GM18909 (cell line): ENCODE results near the gene CORO2B.

ENCODE experiments used
- ATAC-seq: cut with Tn5 transposase; IDR thresholded peaks from one replicate; pipeline ENCODE4 v1.9.1; 2021; ENCODE audit warnings: mild to moderate bottlenecking; ENCODE audit not compliant: unreplicated experiment, poor library complexity

CORO2B gene

GRCh38 chr15:68711406-68711805, 132.6 kb downstream of the CORO2B start:
- ATAC-seq = no peak

DNA sequence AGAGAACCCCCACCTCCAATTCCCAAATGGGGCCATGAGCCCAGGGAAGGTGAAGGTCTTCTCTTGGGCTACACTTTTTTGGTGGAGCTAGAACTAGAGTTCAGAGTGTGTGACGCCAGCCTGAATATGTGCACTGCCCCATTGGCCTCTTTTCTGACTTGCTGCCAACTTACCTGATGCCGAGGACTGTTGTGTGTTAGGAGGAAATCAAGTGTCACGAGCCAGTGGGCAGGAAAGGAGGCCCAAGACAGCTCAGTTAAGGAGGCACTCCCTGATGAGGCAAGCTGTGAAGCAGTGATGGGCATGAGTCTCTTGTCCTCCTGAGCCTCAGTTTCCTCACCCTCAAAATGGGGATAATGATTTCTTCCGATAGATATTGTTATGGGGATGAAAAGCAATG, 134.1 kb downstream of the CORO2B start:
- ATAC-seq = no peak

GRCh38 chr15:68713874-68714273, 135.1 kb downstream of the CORO2B start:
- ATAC-seq = no peak

DNA sequence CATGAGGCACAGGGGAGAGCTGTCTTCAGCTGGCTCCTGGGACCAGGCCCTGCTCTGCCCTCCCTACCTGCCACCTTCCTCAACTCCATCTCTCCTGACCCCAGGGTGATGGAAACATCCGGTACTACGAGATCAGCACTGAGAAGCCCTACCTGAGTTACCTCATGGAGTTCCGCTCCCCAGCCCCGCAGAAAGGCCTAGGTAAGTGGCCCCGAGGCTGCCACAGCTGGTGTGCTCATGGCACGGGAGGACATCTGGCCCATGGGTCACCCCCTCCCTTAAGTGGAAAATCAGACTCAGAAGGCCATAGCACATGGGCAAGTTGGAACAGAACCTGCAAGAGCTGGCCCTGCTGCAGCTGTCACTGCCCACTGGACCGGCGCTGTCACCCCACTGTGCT, 136.3 kb downstream of the CORO2B start:
- ATAC-seq = no peak

GRCh38 chr15:68717951-68718350, 139.2 kb downstream of the CORO2B start:
- ATAC-seq = no peak

DNA sequence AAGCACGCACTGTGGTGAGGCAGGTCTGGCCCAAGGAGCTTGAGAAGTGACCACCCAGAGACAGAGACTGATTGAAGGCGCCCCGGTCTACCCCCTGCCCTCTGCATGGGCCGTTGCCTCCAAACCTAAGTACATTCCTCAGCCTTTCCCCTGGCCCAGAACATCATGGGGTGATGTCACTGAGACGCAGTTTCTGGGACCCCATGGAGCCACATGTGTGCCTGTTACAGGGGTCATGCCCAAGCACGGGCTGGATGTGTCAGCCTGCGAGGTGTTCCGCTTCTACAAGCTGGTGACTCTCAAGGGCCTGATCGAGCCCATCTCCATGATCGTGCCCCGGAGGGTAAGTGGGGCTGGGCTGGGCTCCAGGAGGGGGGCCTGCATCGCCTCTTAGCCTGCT, 139.7 kb downstream of the CORO2B start:
- no peak for ATAC-seq

DNA sequence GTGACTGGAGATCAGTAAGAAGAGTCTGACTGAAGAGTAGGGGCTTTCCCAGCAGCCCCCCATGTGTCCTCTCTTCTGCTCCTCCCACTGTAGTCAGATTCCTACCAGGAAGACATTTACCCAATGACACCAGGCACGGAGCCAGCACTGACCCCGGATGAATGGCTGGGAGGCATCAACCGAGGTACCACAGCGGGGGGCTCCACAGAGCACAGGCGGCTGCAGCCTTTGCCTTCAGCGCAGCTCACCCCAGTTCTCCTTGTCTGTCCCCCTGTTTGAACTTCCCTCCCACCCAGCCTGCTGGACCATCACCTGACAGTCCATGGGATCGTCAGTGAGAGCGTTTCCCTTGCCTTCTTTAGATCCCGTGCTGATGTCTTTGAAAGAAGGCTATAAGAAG, 140.3 kb downstream of the CORO2B start:
- no peak for ATAC-seq

- no peak for ATAC-seq
These were observed 140.9 kb downstream of the CORO2B start for GRCh38 chr15:68719672-68720071.

GRCh38 chr15:68721886-68722285, 143.1 kb downstream of the CORO2B start:
- no peak for ATAC-seq

DNA sequence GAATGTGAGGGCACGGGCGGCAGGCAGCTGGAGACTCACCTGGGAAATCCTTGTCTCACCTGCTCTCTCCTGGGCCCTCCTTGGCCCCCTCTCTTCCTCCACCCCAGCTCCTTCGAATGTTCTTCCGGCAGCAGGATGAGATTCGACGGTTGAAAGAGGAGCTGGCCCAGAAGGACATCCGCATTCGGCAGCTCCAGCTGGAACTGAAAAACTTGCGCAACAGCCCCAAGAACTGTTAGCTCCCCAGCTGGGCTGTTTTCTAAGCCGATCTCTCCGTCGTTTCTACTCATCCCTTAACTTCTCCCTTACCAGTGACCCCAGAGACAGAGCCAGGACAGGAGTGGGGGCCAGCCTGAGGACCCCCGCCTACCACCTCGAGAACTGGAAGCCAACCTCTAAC, 146.9 kb downstream of the CORO2B start:
- no peak for ATAC-seq

- ATAC-seq = no peak
These were observed 147.5 kb downstream of the CORO2B start for GRCh38 chr15:68726246-68726645.

DNA sequence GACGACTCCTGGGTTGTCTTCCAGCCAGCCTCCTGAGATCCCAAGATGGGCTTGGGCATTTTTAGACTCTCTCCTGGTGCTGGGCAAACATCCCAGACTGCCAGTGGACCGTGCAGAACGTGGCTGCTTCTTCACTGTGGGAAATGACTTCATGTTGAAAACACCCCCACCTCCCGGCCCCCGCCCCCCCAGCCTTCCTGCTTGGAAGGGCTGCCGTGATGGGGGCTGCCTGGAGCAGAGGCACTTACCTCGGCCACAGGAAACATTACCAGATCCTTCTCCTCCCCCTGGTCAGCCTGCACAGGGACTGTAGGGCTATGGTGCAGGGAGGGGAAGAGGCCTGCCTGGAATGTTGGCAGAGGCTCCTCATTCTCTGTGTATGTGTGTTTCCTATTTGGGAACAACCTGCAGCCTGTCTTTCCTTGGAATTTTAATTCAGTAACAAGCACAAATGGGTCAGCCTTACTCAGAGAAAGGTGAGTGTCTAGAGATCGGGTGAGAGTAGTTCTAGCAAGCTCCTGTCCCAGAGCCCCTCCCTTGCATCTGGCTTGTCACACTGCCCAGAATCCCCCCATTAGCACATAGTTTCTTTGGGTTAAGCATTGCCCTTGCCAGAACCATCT, 151.1 kb downstream of the CORO2B start:
- no peak for ATAC-seq

- no peak for ATAC-seq
These were observed 151.7 kb downstream of the CORO2B start for GRCh38 chr15:68730471-68730919.

DNA sequence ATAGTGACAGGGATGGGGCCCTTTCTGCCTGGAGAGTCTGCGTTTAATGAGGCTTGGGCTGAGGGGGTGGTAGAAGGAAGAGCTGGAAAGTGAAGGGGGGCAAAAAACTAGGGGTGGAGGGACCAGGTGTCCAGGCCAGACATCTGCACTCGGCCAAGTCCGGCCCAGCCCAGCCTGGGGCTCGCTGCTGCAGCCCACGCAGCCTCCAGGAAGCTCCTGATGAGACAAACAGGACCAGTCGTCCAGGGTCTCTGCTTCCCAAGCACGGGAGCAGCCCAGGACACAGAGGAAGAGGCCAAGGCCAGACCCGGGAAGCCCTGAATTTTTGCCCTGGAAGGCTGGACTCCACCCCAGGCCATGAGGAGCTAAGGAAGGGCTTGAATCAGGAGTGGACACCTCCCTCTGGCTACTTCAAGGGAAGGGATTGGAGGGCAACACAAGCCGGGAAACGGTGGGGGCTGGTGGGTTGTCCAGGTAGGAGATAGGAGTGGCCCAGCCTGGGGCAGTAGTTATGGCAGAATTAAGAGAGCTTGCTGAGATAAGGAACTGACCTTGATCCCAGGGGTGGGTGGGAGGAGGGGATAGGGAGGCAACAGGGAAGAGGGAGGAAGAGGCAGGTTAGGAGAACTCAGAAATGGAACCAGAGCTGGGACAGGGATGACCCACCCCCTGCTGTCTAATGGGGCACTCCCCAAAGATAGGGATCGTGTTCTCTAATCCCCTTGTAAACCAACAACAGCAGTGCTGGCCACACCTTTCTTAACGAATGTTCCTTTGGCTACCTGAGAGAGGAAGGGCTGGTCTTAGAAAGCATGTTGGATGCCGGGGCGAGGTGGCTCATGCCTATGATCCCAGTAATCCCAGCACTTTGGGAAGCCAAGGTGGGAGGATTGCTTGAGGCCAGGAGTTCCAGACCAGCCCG, 152.4 kb downstream of the CORO2B start:
- ATAC-seq = no peak

- ATAC-seq = no peak
These were observed 153.7 kb downstream of the CORO2B start for GRCh38 chr15:68732451-68732850.

DNA sequence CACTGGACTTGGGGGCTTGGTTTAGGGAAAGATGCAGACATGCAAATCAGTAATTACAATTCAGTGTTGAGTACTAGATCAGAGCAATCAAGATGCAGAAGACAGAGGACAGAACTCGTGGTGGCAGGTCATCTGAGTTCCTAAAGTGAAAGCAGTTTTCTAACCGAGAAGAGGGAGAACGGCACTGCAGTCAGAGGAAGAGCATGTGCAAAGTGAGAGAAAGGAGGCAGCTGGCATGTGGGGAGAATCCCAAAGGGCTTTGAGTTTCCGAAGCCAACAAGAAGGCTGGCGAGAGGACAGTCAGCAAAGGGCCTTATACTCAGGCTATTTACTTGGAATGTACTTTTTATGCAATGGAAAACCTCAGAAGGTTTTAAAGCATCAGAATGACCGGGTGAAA, 154.9 kb downstream of the CORO2B start:
- ATAC-seq = no peak

GRCh38 chr15:68734352-68734751, 155.6 kb downstream of the CORO2B start:
- no peak for ATAC-seq

DNA sequence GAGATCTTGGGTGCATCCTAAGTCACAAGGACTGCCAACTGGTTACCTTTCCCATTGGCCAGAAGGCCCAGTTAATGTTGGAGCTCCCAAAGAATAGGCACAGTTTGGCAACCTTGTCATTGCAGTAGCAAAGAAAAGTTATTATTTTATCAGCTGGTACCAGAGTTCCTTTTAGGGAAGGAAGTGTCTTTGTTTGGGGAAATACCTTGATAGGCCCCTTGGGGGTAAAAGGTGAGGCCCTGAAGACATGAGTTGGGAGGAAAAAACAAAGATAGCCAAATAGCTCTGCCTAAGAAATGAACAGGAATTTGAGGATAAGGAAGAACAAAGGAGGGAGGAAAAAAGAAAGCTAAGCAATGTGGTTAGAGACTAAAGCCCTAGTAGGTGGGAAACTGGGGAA, 156.1 kb downstream of the CORO2B start:
- no peak for ATAC-seq

DNA sequence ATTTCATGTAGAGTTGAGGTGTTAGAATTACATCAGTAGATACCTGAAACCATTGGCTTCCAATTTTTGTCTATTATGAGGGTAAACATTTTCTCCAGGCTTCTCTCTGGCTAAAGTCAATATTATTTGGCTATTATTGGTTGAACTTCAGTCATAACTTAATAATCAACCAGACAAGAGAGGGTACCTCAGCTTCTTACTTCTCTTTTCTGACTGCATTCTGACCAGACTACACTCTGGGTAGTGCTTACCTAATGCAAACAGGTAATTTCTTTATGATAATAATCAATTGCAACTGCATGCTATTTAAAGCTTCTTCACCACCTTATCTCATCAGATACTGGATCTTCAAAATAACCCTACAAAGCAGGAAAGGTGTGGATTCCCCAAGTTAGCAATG, 156.8 kb downstream of the CORO2B start:
- no peak for ATAC-seq

GRCh38 chr15:68739390-68740080, 160.7 kb downstream of the CORO2B start:
- no peak for ATAC-seq

DNA sequence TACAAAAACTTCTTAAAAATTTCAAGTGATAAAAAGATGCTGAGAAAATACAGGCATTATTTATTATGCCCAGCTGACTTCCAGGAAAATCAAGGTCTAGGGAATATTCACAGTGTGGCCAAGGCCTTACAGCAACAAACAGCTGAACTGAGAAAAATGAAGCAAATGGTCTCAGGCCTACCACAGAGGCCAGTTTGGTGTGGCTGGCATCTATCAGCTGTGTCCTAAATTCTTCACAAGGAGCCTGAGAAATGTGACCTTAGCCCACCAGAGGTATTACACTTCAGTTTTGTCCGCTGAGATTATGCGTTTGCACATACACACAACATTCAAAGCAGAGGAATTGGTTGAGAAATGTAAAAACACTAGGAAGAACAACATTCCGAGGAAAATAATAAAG, 164.5 kb downstream of the CORO2B start:
- ATAC-seq = no peak
